HFFc6 (cell line): Measurements from ENCODE around the gene UBE2V1. TPM values are rescaled to one million over a fixed set of nuclear protein-coding genes. Genes with fewer than 3 reads are reported as not detected.

Experiments
- DNase-seq: peaks from one replicate; pipeline ENCODE4 v3.0.0-alpha.2; 2018
- H3K27ac Mint-ChIP-seq: 2 replicates; pipeline ENCODE4 v1.8.0; 2020; ENCODE audit warnings: mild to moderate bottlenecking, mixed read lengths
- H3K27me3 Mint-ChIP-seq: 2 replicates; pipeline ENCODE4 v1.8.0; 2021; ENCODE audit warnings: mild to moderate bottlenecking, moderate library complexity, mixed read lengths; ENCODE audit not compliant: insufficient read depth
- H3K36me3 Mint-ChIP-seq: 2 replicates; pipeline ENCODE4 v1.8.0; 2021; ENCODE audit warnings: low read depth, mixed read lengths
- H3K4me1 Mint-ChIP-seq: 2 replicates; pipeline ENCODE4 v1.8.0; 2020; ENCODE audit warnings: low read depth, mixed read lengths
- H3K4me3 Mint-ChIP-seq: 2 replicates; pipeline ENCODE4 v1.8.0; 2020; ENCODE audit warnings: mild to moderate bottlenecking, moderate library complexity, mixed read lengths
- H3K9me3 Mint-ChIP-seq: 2 replicates; pipeline ENCODE4 v1.8.0; 2020; ENCODE audit warnings: mild to moderate bottlenecking, mixed read lengths
- total RNA-seq, 6 experiments: library from RNA; stranded (reverse); fragmentation: NEBNext Ultra II Directional; extraction: Animal tissue kit (Norgen Biotek cat#: 25700); gene quantifications; 2 replicates in 1 of 6; 3 replicates in 5 of 6; pipeline ENCODE4 v1.2.3, GENCODE V29; 2021
- TF ChIP-seq, protein P1 (sequence below): fragments of 200-600 bp; sonication (generic); IDR thresholded peaks from 2 replicates; pipeline ENCODE4 v1.5.0; 2021; ENCODE audit warnings: antibody characterized with exemption, mild to moderate bottlenecking

The UBE2V1 gene
- total RNA-seq, 6 experiments from 2014 or later: 192 to 242 (median 210) TPM

DNA sequence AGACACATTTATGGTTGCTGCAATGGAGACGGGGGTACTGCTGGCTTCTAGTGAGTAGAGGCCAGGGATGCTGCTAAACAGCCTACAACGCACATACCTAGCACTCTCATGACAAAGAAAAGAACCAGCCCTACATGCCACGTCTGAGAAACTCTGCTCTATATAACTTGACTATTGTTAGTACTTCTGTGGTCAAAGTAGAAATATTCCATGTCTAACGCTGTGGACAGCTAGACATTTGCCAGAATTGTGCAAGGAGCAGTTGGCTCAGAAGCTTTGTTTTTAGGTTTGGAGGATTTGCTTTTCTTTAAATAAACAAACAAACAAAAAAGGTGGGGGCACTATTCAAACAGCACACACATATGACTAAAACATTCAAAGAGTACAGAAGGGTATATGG lies 20.5 kb downstream of the UBE2V1 start:
- peaks cover 48% of the 10 kb centered on the region for H3K4me1 Mint-ChIP-seq
- H3K36me3 Mint-ChIP-seq: peaks cover 34% of the 10 kb centered on the region
- no peak overlapping the region for H3K4me3 Mint-ChIP-seq
- H3K27me3 Mint-ChIP-seq: 0 out of 2 replicates have a peak, but pooled peaks cover 2% of the 10 kb centered on the region
- no peaks in the 10 kb centered on the region for H3K9me3 Mint-ChIP-seq
- TF ChIP-seq, protein P1, sequence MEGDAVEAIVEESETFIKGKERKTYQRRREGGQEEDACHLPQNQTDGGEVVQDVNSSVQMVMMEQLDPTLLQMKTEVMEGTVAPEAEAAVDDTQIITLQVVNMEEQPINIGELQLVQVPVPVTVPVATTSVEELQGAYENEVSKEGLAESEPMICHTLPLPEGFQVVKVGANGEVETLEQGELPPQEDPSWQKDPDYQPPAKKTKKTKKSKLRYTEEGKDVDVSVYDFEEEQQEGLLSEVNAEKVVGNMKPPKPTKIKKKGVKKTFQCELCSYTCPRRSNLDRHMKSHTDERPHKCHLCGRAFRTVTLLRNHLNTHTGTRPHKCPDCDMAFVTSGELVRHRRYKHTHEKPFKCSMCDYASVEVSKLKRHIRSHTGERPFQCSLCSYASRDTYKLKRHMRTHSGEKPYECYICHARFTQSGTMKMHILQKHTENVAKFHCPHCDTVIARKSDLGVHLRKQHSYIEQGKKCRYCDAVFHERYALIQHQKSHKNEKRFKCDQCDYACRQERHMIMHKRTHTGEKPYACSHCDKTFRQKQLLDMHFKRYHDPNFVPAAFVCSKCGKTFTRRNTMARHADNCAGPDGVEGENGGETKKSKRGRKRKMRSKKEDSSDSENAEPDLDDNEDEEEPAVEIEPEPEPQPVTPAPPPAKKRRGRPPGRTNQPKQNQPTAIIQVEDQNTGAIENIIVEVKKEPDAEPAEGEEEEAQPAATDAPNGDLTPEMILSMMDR: no peak
- H3K27ac Mint-ChIP-seq: no peak overlapping the region
- no peak for DNase-seq

DNA sequence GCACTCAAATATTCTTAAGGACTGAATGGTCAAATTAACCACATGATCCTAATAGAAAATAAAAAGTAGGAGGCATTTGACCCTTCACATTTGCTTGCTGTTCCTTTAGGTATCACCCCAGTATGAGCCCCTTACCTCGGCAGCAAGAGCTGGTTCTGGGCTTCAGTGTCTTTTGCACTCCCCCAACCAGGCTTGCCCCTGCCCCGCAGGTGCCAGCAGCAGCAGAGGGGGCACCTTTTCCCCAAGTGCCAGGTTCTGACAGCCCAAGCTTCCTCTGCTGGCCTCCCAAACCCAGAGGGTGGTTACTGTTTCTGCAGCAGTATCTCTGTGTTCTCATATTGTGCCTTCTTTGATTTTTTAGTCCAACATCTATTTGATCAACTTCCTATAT lies 23.2 kb downstream of the UBE2V1 start:
- H3K27me3 Mint-ChIP-seq: peaks cover 2% of the 10 kb centered on the region; the same call in 1 of the 2 replicates
- peaks cover 20% of the 10 kb centered on the region for H3K36me3 Mint-ChIP-seq
- H3K9me3 Mint-ChIP-seq: no peaks in the 10 kb centered on the region
- no peak for DNase-seq
- no peak overlapping the region for H3K4me3 Mint-ChIP-seq
- H3K4me1 Mint-ChIP-seq: peaks cover 58% of the 10 kb centered on the region
- H3K27ac Mint-ChIP-seq: no peak overlapping the region
- TF ChIP-seq, protein P1: no peak

DNA sequence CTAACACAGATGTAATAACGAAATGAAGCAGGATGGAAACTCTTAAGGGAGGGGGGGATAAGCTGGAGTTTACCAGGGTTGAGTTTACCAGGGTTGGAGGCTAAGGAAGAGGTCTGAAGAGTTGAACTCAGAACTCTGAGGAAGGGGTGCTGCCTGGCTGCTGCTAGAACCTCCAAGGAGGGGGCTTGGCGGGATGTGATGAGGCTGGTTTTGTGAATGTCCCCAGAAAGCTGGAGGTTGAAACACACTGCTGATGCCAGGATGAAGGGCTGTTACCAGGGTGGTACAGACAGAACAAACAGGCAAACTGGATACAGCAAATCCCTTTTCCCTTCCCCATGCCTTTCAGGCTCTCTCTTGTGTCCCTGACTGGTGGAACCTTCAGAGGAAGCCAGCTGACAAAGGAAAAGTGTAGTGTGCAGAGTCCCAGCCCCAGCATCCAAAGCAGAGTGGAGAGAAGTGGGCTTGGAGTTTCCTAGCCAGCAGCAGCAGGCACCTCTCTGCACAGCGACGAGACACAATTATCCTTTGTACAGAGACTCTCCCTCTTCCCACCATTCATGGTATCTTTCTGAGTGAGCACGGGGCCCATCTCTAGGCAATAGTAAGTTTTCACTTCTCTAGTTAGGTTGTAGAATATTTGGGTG lies 23.7 kb downstream of the UBE2V1 start:
- Mint-ChIP-seq H3K36me3 (peaks cover 16% of the 10 kb centered on the region), H3K4me1 (peaks cover 56% of the 10 kb centered on the region), H3K27ac (no peak overlapping the region; the same call in 1 of the 2 replicates), H3K27me3 (peaks cover 2% of the 10 kb centered on the region; the same call in 1 of the 2 replicates), H3K9me3 (no peaks in the 10 kb centered on the region), H3K4me3 (no peak overlapping the region)
- TF ChIP-seq, protein P1: no peak
- DNase-seq: no peak

DNA sequence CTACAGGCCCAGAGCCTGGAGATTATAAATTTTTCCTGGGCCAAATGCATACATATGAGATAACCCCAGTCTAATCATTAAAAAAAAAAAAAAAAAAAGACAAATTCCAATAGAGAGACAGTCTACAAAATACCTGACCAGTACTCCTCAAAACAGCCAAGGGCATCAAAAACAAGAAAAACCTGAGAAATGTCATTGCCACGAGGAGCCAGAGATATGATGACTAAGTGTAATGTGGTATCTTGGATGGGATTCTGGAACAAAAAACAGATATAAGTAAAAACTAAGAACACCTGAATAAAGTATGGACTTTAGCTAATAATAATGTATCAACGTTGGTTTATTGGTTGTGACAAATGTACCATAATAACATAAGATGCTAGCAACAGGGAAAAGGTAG lies 24.9 kb downstream of the UBE2V1 start:
- peaks cover 2% of the 10 kb centered on the region; the same call in 1 of the 2 replicates for H3K27me3 Mint-ChIP-seq
- peak overlapping the region; percentile 32 for H3K27ac Mint-ChIP-seq
- peaks cover 18% of the 10 kb centered on the region for H3K36me3 Mint-ChIP-seq
- no peak overlapping the region for H3K4me3 Mint-ChIP-seq
- TF ChIP-seq, protein P1: no peak
- no peak for DNase-seq
- peaks cover 50% of the 10 kb centered on the region for H3K4me1 Mint-ChIP-seq
- H3K9me3 Mint-ChIP-seq: no peaks in the 10 kb centered on the region

DNA sequence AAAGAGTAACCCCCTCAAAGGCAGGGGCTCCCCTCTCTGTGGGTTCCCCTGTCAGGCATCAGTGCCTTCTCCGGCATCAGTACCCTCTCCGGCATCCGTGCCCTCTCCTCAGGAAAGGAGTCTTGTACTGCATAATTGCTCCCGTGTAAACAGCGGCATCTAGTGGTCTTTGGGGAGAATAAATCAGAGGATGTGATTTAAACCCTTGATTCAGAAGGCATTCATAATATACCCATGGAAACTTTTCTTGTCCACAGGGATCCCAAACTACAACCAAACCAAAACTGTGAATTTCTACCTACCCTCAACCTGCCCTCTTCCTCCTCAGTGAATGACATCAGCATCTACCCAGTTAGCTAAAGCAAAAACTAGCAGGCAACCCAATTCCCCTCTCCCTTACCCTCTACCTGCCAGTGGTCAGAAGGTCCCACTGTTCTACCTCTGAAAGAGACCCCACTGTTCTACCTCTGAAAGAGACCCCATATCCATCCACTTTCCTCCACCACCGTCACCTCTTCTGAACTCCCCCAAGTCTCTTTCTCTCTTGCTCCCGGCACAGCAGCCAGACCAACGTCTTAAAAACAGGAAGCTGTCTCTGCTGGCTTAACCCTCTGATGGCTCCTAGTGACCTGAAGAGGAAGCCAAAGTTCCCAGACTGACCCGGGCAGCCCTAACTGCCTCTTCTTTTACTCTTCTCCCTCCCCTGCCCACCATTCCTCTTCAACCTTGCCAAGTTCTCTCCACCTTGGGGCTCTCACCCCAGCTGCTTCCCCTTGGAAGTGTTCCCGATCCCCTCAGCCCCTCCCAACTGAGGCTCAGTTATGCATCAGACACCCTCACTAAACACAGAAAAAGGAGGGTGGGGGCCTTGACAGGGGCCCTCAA lies 27.2 kb downstream of the UBE2V1 start:
- TF ChIP-seq, protein P1: peak; percentile 91
- no peaks in the 10 kb centered on the region; the same call in none of the 2 replicates for H3K27me3 Mint-ChIP-seq
- H3K9me3 Mint-ChIP-seq: no peaks in the 10 kb centered on the region
- peak overlapping the region; percentile 76 for H3K4me3 Mint-ChIP-seq
- H3K27ac Mint-ChIP-seq: peak overlapping the region; percentile 86
- H3K36me3 Mint-ChIP-seq: peaks cover 28% of the 10 kb centered on the region
- DNase-seq: peak; percentile 59
- H3K4me1 Mint-ChIP-seq: peaks cover 42% of the 10 kb centered on the region
